ENCODE measurements around the gene SMARCC2.

- TF ChIP-seq CTCF (conservative IDR thresholded peaks at IDR 0.05 in 1 of 2, IDR thresholded peaks at IDR 0.05 in 1 of 2; ENCODE audit: low read depth in 1 of 2, low read length in 2 of 2): no peak
- TF ChIP-seq EZH2 (IDR thresholded peaks at IDR 0.05; ENCODE audit: low read length, missing control alignments): no peak
Measured at GRCh38 chr12:56161690-56162351, 27.5 kb downstream of the SMARCC2 start.

Measured in fibroblast of lung (primary cell).